Activated gamma-delta T cell treated with Interleukin-2 at 50 U/mL for 16 hours (primary cell): ENCODE measurements around the gene PTGDR2.
A peak's percentile ranks its signal among the peaks of the same experiment; 100 is the strongest.

ENCODE experiments used
- DNase-seq: peaks from one replicate; pipeline ENCODE4 v3.0.0-alpha.2; 2020

Gene PTGDR2

DNA sequence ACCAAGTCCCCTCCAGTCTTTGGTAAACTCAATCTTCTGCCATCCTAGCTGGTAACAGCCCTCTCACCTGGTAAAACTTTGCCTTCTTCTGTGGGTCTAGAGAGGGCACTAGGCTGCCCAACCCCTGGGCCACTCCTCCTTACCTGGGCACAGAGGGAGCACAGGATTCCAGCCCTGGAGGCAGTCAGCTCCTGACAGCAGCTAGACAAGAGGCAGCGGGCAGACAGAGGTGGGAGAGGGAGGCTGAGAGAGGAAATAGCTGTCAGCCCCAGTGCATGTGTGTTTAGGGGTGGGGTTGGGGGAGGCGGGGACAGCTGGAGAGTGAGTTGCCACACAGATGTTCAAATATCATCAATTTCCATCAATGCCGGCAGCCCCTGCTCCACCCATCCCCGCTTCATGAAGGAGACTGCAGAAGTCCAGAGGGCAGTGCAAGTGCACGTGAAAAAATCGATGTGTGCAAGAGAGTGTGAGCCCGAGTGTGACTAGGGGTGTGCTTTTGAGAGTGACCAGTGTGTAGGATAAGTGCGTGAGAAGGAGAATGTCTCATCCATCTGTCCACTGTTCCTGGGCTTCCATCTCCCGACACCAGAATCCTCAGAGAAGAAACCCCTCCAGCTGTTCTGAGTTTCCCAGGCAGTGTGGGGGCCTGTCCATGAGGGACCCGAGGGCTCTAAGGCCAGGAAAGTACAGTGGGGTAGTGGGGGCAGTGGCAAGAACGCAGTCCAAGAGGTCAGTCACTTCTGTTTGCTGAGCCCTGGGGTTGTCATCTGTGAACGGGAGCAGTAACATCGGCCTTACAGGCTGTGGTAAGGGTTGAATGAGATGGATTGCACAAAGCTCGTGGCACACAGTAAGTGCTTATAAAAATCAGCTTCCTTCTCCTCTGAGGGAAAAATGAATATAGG, at the start of gene PTGDR2:
PTGDR2 (minus strand) TSS at position 225 of the 908 bp plus-strand sequence. CDS start 2,228 bp downstream, outside the sequence.
- DNase-seq: no peak

DNA sequence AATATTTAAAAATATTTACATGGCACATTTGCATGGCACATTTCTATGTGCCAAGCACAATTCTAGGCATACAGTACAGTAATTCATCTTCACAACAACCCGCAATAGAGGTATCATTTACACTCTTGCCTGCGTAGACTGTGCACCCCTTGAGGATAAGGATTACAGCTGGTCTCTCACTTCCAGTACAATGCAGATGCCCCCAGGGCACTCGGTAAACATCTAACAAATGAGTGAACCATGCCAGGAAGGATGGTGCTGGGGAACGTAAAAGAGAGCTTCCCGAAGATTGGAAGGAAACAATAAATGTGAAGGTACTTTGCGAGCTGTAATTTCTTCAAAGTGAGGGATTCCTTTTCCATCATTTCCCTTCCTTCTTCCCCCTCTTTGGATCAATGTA, 49.3 kb upstream of the PTGDR2 start:
- no peak for DNase-seq

DNA sequence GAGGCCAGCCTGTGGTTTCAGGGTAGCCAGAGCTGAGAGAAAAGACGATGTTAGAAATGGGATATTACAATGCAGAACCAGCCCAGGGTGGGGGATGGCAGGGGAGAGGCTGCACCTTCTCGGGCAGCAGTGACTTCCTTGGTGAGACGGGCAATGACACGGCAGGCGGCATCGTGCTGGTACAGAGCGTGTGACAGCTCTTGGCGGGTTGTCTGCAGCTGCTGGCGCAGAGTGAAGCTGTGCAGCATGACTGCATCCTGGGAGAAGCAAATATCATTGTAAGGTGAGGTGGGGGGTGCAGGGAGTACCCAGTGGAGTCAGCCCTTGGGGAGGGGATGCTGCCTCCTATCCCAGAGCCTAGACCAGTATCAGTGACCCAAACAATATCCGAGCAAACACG, 46.9 kb upstream of the PTGDR2 start:
- DNase-seq: no peak

DNA sequence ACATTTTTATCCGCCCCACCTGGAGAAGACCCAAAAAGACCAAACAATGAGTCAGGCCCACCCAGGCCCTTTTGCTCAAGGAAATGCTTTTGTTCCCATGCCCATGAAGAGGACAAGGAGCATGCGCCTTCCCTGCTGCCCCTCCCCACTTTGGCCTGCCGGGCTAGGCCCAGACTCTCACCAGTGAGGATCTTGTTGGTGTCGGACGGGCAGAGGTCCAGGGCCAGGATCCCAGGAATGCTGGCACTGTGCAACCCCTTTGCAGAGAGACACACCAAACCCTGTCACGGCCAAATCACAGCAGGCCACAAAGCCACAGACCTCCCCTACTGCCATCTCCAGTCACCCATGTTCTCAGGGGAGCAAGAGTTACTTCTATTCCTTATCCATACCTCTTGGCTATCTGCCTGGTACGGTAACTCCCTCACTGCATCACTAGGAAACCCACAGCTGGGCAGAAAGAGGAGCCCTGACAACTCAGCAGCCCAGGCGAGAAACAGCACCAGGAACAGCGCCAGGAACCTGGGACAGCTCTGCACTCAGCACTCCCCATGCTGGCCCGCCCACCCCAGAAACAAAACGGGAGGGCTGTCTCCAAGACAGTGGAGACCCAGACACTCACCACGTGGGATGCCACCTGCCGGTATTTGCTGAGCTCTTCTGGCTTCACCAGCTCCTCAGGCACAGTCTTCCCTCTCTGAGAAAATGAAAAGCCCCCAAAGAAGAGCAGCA, 45.1 kb upstream of the PTGDR2 start:
- no peak for DNase-seq

DNA sequence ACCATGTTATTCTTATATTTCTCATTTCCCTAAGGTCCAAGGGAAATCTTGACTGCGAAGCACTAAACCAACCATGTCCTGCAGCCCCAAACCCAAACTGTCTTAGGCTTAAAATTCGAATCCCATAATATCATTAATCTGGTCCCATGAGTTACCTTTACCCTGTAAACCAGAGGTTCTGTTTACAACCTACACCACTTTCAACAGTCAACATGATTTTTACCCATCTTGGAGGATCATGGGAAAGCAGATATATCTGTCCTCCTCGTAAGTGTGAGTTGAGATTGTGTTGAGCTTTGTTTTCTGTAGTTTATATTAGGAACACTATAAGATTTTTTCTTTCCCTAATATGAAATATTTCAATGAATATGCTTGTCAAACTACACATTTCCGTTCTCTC, 44.2 kb upstream of the PTGDR2 start:
- DNase-seq: no peak

DNA sequence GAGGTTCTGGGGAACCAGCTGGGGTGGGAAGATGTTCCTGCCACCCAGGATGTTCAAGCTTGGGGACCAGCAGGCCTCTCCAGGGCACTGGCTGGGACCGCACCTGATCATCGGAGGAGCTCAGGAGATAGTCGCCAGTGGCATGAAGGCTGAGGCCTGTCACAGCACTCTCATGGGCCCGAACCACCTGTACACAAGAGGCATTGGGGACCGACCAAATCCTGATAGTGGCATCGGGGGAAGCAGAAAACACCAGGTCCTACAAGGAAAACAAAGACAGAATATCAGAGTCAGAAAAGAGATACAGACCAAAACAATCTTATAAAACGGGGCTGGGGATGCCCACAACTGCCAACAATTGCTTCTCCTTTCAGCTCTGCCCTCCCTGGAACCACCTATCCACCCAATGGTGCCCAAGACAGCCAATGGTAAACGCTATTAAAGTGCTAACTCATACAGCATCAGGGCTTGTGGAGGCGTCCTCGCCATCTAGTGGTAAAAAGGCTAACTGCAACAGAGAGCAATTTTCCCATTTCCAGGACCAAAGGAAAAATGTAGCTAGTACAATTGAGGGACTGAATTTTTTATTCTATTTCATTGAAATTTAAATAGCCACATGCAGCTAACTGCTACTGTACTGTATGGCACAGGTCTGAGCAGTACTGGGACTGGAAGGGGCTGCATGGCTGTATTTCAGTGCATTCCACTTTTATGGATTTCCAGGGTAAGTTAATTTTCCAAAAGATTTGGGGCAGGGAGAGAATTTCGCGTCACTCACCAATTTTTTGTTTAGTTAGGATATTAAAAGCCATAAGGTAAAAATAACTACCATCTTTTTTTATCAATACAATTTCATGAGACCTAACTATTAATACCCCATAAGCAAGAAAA, 43.5 kb upstream of the PTGDR2 start:
- DNase-seq: peak; percentile 24

DNA sequence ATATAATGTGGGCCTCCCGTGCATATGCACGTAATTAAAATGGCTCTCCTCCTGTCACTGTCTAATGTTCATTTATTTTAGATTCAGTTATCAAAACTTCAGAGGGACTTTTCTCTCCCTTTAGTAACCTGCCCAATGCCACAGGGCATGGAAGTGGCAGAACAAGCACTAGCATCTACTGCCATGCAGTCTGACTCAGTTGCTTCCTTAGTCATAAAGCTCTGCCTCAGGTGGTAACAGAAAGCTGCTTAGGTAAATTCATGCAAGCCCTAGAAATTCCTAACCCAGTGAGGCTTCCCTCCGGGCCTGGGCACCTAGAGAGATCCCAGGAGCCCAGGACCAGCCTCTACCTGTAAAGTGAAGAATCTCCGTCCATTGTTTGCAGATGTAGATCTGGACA, 41.7 kb upstream of the PTGDR2 start:
- DNase-seq: no peak

DNA sequence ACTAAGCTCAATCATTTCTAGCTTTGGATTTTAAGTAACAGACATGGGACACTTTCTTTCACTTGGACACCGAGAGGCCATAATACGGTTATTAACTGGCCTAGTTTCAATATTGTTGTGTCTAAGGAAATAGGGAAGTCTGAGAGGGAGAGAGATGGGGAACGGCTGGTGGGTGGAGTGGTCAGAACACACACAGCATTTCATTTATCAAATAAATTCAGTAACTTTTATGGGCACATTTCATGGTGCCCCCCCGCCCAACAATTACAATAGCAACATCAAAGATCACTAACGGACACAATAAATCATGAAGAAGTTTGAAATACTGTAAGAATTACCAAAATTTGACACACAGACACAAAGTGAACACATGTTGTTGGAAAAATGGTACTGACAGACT, 39.9 kb upstream of the PTGDR2 start:
- no peak for DNase-seq

DNA sequence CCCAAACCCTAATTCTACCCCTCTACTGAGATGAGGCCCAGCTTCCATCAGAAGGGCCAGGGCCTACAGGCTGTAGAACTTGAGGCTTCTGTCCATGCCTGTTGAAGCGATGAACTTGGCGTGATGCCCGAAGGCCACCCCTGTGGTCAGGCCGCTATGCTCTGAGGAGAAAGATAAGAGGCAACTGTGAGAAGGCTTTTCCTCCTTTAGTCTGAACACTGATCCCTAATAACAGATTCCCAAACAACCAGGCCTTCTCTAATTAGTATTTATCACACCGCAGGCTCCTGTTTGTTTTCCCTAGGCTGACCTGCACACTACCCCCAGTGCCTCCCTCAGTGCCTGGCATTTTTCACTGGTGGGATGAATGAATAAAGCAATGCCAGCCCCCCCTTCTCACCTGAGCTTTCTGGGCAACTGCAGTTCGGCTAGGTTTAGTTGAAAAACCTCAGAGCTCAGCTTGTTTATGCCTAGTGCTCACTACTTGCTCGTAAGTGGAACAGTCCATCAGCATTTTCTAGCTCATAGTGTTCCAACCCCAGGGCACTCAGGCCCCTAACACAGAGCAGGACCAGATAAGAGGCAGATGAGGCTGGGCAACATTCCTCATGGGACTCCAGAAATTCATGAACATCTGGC, 35.5 kb upstream of the PTGDR2 start:
- DNase-seq: no peak

DNA sequence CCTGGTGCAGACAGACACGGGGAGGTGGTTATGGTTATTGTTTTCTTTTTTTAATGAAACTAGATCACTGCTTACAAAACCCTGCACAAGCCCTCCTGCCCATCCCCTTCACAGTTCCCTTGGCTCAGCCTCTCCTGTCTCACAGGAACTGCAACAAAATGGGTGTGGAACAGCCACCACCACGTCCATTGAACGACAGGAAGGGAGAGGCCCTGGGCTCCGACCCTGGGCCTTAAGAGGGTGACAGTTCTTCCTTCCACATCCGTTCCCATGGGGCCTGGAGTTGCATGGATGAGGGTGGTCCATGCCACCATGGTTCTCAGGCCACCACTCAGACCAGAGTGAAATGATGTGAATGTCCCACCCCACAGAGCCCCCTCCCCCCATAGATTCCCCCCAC, 34.9 kb upstream of the PTGDR2 start:
- DNase-seq: no peak

DNA sequence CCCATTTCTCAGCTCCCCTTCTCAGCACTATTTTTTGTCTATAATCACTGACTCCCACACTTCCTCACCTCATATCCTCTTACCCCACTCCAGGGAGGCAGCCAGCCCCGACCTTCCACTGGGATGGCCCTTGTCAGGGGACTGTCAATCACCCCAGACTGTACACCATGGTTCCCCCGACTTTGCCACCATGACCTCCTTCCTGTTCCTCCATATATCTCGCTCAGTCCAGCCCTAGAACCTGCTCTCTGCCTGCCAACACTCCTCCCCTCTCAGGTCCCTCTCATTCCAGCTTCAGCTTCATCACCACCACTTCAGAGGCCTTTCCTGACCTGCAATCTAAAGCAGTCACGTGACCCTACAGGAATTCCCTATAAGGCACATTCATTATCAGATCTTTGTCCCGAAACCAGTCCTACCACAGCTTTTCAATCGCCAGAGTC, 34.1 kb upstream of the PTGDR2 start:
- no peak for DNase-seq

DNA sequence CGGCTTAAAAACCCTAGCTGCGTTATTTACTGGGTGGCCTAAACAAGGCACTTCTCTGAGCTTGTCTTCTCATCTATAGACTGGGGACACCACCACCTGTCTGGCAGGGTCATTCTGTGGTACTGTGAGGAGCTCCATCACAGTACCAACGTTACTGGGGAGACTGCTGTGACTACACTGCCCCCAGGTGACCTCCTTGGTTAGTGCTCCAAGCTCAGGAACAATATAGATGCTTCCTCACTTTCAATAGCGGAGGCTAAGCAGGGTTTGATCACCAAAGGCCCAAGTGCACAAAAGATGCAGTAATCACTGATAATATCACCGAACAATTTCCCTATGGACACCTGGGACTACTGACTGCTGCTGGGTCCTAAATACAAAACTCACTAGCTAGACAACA, 31.8 kb upstream of the PTGDR2 start:
- peak; percentile 28 for DNase-seq

DNA sequence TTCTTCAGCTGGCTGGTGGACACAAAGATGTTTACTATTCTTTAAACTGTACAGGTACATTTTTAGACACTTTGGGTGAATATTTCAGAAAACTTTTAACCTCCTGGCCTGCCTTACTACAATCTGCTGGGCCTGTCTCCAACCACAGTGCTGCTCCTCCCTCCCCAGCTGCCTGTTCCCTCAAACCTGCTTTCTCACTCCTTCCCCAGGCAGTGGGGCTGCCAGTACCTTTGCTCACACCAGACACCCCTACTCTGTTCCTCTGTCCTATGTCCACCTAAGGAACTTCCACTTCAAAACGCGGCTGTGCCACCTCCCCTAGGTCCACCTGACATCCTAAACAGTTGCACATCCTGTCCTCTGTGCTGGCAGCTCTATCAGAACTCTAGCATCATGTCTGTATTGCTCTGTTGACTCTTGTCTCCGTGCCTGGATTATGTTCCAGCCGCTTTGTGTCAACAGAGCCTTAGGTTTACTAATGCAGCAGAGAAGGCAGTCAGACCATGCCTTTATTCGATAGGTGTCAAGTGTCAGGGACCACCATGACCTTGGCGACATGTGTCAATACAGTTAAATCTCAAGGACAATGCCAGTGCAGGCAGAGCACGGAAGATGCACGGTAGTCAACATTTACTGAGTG, 25.0 kb upstream of the PTGDR2 start:
- no peak for DNase-seq

DNA sequence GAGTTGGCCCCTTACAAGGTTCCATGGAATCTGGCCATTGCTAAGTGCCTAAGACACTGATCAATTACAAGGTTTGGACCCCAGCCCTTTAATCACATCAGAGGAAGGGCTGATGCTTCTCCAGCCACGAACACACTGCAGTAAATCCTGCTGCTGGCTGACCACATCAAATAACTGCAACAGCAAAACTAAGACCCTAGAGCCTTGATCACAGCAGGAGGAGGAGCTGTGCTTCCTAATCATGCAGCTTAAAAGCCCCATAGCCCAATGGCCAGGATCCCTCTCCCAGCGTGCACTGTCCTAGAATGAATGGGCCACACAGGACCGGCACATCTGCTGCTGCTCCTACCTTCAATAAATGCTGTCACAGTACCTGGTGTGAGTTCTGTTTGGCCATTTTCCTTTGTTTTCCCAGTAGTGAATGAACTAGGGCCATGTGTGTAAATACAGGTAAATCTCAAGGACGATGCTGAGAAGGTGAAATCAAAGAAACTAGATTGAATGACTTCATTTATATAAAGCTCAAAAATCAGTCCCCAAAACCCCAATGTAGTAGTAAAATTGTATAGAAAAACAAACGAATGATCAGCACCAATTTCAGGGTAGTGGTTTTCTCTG, 24.3 kb upstream of the PTGDR2 start:
- no peak for DNase-seq

DNA sequence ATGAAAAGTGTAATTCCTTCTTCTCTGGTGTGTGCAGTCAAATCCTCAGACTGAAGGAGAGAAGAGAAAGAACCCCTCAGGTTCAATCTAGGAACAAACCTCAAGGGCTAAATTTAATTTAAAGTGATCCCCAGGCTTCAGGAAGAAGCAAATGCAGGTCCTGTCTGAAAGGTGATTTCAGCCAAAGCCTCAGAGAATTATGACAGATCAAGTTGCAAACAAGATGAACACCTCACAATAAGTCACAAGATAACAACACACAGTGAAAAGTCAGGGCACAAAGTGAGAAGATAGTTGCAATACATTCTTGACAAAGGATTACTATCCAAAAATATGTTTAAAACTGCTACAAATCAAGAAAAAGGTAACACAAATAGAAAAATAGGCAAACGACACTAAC, 23.4 kb upstream of the PTGDR2 start:
- DNase-seq: no peak

DNA sequence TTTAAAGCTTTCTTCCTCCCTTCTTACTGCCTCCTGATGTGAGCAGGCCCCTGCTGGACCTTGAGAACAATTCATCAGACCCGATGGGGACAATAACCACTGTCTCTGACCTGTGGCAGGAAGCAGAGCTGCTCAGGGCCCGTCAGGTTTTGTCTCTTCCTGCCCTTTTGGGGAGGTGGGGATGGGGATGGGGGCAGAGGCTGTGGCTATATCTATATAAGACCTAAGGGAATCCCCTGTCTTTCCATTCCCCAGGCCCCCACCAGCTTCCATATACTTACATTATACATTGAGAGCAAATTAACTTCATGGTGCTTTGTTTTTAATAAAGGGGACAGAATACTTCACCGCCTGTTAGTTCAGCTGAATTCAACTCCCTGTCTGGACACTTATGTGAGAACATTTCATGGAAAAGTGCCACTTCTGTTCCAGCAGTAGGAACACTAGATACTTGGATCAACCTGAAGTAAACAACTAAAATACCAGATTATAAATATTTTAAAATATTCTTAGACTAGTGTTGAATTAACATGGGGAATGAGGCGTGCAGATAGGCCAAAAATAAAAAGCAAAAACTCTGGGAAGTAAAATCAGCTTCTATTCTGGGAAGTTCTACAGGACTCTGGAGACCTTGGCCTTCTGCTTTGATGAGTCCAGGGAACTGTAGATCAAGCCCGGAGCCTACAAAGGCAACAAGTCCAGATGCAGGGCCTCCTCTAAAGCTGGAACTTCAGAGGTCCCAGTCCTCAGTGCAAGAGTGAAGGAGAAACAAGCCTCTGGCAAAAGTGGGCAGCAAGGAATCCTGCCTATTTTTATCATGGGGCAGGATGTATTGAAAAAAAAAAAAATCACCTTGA, 22.7 kb upstream of the PTGDR2 start:
- DNase-seq: no peak

DNA sequence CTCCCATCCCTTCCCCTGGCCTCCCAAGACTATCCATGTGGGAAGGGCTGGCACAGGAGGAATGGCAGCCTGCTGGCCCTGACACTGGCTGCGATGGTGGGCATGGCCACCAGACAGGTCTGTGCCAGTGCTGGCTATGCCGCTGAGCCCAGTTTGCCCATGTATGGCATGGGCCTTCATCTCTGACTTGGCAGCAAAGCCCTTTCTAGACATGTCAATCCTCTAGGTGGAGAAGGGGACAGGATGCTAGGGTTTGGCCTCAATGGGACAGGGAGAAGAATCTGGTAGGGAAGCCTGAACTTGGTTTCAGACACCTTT, 20.4 kb upstream of the PTGDR2 start:
- DNase-seq: no peak

DNA sequence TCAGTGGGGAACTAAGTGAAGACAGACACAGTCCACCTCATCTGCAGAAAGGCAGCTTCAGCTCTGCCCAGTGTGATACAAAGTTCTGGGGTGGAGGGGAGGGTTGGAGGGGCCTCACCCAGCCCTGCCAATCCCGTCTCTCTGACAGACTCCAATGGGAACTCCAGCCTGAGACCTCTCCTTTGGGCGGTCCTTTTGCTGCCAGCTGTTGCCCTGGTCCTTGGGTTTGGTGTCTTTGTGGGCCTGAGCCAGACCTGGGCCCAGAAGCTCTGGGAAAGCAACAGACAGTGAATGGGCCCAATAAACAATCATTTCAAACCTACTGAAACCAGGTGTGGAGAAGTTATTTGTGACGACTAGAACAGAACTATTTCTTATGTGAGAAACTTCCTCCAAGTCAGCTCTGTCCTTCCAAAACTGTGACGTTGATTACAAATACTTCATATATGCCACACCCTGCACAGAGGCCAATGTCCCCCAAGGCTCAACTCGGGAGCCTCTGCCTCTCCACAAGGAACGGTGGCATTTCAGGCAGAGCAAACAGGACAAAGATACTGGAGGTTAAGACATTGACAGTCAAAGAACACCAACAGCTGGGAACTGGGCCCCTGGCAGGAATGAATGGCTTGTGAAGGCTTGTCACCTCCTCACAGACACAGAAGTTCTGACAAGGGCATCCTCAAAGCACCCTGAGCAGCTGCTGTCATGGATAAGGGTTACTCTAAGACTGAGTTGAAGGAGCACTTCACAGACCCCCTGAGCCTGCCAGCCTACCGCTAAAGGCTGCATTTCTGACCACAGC, 19.8 kb upstream of the PTGDR2 start:
- no peak for DNase-seq

DNA sequence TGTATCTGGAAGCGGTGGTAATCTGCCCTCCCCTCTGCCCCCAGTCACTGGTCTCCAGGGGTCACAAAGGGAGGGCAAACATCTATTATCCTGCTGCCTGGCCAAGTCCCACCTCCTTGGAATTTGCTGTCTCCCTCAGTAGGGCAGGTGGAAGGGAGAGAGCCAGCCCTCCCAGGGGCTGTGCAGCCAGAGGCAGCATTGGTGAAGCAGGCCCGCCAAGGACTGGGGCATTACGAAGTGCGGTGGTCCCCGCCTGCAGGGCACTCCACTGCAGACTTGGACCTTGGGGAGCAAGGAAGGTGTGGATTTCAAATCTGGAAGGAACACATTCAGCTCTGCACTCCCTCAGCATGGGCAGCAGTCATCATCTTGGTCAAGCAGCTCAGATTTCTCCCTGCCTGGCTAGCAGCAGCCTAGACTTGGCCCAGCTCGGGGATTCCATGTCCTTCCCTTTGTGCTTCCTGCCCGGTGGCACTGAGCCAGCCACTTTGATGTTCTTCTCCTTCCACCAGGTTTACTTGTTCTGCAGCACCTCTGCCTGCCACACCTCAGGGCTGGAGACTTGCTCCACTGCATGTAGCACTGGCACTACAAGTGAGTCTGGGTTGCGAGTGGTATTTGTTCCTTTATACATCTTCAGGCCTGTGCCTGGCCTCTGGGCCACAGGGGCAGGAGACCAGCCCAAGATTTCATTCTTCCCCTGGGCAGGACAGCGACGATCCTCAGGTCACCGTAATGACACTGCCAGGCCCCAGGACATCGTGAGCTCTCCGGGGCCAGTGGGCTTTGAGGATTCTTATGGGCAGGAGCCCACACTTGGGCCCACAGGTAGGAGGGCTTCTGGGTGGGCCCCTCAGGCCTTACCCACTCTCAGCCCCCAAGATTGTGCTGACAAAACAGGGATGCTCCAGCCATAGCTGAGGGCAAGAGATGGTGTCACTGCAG, 18.9 kb upstream of the PTGDR2 start:
- no peak for DNase-seq
